ENCODE measurements around the gene SH3RF3.

SH3RF3 gene

DNA sequence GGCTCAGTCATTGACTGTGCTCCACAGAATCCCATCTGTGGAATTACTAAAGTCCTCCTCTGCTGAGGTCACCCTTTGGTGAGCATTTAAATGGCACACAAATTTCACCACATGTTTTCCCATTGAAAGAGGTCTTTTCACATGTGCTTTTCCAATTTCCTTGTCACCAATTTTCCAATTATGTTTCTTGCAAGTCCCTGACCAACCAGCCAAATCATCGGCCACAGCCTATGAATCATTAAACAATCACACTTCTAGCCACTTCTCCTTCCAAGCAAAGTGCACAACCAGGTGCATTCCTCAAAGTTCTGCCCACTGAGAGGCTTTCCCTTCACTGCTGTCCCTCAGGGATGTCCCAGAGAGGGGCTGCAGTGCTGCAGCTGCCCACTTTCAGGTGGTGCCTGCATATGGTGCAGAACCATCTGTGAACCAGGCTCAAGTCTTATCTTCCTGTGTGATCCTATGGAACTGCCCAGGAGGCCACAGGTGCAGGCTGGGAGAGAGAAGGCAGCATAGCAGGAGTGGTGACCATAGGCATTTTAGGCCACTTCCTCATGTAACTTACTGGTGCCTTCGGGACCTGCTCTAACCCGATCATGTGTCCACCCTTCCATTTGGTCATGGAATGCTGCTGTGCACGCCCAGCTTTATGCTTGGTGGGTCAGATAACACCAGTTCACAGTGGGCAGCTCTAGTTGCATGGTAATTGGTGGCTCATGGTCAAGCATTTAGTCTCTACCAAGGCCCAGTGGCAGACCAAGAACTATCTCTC is 331.7 kb downstream of the SH3RF3 start:
- no peak for DNase-seq

DNA sequence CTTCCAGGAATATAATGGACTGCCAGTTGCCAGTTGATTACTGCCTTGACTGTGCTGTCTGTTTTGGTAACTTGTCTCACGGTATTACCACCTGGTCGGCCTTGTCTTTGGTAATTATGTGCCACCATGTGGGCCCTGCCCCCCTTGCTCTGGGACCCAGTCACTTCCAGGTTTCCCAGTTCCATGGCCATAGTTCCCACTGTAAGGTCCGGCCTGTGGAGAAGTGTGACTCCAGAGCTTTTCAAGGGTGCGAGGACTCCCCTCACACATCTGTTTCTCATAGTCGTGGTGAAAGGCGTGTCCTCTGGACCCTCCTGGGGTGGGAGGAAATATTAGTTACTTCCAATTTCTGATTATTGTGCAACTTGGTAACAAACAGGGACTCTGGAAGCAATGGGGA is 334.2 kb downstream of the SH3RF3 start:
- peak; percentile 23 for DNase-seq

DNA sequence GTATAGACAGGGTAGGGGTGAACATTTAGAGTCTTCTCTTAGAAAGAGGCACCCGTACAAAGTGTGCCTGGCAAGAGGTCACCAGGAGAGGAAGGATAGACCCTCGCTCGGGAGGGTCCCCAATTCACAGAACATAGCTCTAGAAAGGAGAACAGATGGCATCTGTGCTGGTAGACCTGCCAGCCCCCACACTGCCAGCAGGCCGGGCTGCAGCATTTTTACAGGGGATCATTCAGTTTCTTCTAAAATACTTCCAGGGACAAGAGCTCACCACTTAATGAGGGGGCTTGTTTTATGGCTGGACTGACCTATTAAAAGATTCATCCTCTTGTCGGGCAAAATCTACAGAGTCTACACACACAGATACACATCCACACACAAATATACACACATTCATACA is 334.9 kb downstream of the SH3RF3 start:
- DNase-seq: peak; percentile 1

DNA sequence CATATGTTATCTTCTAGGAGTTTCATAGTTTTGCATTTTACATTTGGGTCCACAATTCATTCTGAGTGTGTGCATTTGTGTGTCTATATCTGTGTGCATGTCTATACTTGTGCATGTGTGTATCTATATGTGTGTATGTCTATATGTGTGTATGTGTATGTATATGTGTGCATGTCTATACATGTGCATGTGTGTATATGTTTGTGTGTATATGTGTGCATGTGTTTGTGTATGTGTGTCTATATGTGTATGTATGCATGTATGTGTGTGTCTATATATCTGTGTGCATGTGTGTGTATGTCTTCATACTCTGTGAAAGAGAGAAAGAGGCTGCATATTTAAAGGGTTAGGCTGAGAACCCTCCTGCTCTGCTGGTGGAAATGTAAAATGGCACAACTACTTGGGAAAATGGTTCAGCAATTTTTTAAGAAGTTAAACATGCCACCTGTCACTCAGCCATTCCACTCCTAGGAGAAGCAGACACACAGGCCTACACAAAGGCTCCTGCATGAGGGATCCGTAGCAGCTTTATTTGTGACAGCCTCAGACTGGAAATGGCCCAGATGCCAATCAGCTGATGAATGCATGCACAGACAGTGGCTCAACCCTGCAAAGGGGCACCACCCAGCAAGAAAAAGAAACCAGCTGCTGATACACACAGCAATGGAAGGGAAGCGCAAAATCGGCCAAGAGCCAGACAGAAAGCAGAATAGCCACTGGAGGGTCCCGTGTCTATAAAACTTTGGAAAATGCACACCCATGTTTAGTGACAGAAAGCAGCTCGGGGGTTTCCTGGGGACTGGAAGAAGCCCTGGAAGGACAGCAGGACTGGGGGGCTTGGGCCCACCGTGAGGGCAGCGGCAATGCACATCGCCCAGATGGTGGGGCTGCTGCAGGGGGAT is 337.9 kb downstream of the SH3RF3 start:
- DNase-seq: no peak

DNA sequence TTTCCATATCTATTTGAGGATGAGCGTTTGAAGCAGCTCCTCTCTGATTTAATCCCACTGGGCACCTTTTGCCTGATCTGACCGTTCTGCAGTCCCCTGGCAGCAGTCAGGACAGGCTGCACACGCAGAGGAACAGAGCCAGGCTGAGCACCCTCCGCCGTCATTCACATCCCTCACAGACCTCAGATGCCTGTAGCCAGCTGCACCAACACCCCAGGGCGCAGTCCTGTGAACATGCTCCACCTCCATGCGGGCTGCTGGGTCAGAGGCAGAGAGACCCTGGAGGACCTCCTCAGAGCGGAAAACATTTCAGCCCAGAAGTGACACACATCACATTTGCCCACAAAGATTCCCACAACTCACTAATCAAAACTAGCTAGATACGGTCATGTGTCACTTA is 338.7 kb downstream of the SH3RF3 start:
- DNase-seq: no peak

DNA sequence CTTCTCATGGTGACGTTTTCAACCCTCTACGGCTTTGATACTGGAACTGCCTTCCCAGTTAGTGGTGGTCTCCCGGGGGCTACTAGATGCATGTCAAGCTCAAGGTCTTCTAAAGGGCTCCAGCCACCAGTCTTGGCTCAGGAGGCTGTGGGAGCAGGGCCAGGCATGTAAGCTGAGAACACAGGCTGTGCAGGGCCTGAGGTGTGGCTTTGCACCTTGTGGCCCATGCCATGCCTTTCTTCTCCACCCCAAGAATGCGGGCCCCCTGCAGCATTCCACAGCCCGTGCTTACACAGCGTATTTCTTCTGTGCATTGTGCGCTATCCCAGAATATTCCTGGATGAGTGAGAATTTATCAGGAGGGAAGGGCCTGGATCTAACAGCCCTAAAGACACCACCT is 339.9 kb downstream of the SH3RF3 start:
- DNase-seq: no peak

DNA sequence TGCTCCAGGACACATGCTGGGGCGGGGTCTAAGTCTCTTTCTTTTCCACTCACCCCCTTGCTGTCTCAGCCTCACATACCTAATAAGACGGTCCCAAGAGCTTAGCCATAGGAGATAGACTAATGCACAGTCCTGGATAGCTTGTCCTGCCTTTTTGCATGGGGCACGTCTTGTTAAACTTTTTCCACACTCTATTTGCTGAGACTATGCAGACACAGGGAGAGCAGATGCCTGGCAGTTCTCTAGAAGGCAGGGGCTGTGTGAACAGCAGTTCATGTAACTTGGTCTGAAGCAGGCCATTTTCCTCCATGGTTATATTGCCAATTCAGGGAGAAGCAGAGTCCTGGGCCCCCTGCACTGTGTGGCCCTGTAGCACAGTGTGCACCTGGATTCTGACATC is 342.7 kb downstream of the SH3RF3 start:
- DNase-seq: no peak

DNA sequence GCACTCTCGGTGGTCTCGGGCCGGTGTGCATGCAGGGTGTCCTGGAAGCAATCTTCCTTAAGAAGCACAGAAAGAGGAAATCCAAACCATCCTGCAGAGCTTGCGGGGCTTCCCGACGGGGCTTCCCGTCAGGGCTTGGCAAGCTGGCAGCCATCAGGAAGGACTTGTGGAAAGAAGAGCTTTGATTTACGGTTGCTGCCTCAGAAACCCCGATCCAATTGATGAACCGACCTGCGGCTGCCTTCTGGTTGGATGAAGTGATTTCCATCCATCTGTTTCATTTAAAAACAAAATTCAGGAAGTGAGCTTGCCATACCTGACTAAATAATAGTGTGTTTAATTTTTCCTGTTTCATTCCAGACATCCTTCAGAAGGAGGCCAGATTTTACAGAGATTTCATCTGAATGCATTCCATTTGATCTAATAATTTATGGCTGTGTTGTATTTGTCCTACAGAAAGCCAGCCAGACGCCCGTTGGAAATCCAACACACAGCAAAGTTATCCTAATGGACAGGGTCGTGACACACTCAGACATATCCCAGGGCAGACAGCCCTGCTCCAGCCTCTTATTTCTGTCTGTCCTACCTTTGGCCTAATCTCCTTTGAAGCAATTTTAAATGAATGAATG is 343.4 kb downstream of the SH3RF3 start:
- no peak for DNase-seq

DNA sequence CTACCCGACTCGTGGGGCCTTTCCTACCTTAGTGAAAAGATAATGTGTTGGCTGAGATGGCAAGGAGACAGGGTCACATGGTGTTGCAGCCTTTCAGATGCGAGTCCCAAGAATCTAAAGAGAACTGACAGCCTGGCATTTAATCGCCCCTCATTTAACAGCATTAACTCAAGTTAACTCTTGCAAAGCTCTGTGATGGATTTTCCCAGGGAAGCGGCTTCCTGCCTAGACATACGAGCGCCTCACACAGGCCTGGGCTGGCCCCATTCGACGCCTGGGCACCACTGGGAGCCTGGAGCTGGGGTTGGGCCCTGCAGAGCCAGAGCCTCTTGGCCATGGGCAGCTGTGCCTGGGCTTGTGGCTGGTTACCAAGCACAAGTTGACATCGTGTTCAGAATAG is 344.0 kb downstream of the SH3RF3 start:
- DNase-seq: no peak

DNA sequence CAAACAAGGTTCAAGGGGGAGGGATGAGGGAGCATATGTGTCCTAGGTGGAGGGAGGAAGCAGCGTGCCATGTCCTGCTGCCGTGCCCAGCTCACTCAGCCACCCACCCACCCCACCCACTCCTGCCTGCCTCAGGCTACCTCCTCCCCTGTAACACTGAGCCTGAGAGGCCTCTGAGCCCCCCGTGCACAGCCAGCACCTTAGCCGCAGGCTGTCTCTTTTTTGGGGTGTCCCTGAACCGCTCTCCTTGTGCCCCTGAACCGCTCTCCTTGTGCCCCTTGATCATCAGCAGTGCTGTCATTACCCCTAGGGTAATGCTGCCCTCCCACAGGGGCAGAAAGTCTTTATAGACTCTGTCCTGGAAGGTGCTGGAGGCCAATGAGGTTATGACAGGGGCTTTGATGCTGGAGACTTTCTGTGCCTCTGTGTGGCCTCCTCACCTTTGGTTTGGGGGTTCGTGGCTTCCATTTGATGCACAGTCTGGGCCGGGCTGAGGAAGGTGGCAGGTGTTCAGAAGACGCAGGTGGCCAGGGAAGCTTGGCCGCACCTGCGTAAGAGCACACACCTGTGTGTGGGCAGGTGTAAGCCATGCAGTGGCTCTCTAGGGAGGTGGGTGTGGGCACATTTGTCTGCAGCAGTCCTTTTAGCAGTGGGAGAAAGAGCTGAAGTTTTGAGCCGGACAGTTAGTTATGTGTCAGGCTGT is 344.8 kb downstream of the SH3RF3 start:
- DNase-seq: no peak

DNA sequence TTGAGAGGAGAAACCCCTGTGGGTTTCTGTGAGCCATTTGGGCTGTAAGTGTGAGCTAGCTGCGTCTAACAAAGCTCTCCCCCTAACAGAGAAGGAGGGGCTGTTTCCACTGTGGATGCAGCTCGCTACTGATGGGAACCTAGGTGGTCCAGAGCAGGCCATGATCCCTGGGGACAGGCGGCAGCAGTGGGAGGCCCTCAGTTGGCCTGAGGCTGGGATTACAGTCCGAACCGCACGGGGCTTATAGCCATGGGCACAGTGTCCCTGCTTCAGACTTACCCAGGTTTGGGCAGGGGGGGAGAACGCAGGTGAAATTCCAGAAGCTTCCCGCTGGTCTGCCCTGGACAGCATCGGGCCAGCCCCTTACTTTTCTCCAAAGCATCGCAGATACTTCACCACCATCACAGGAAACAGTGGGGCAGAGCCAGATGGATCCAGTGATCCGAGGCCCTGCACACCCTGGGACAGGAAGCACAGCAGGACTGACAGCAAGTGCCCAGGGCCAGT is 345.4 kb downstream of the SH3RF3 start:
- no peak for DNase-seq

DNA sequence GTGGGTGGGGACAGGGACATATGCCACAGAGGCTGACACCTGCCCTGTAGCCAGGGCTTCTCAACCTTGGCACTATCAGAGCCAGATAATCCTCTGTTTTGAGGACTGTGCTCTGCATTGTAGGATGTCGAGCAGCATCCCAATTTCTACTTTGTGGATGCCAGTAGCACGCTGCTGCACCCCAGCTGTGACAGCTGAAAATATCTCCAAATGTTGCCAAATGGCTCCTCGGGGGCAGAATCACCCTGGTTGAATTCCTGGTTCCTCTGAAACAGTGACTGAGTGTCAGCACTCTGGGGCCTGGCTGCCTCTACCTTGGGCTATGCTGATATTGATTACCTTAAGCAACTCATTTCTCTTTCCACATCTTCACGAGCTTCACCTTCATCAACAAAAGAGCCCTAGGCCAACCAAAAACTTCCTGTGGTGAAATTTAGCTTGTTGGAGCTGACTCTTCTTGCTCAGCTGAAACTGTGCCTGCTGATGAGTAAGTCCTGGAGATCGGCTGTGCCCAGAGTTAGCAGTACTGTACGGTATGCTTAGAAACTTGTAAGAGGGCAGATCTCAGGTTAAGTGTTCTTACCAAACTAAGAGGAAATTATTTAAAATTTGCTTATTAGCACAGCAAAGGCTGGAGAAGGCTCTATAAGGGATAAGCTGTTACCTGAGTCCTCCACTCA is 346.7 kb downstream of the SH3RF3 start:
- no peak for DNase-seq

DNA sequence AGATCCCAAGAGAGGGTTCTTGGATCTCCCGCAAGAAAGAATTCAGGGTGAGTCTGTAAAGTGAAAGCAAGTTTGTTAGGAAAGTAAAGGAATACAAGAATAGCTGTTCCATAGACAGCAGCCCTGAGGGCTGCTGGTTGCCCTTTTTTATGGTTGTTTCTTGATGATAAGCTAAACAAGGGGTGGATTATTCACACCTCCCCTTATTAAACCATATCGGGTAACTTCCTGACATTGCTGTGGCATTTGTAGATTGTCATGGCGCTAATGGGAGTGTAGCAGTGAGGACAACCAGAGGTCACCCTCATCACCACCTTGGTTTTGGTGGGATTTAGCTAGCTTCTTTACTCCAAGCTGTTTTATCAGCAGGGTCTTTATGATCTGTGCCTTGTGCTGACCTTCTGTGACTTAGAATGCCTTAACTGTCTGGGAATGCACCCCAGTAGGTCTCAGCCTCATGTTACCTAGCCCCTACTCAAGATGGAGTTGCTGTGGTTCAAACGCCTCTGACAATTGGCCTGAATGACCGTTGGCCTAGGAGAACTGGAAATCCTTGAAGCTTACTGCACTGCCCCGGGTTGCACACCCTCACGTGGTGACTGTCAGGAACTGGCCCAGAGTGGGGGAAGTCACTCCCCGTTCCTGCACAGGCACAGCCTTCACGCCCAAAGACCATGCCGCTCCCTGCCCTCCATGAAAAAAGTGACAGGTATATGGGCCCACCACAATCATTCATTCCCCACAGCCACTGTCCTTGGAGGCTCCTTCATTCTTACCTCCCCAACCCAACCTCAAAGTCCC is 347.8 kb downstream of the SH3RF3 start:
- DNase-seq: no peak

DNA sequence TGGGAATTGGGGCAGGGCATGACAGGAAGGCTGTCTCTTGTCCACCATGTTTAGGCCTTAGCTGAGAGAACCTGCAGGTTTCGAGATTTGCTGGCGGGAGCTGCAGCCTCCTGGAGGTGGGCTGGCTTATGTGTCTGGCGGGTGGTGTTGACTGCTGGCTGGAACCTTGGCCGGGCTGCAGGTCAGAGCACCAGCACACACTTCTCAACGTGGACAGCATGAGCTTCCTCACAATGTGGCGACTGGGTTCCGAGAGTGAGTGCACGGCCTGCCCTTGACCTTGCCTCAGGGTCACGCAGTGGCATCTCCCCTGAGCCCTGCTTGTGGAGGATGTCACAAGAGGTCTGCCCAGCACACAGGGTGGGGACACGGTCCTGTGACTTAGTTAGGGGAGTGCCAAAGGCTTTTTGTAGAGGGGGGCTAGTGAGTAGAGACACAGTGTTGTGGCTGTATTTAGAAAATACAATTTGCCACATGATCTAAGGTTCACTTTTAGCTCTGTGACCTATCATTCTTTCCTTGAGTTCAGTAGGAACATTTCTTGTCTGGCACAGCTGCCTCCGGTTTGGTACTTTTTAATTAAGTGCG is 350.0 kb downstream of the SH3RF3 start:
- no peak for DNase-seq

DNA sequence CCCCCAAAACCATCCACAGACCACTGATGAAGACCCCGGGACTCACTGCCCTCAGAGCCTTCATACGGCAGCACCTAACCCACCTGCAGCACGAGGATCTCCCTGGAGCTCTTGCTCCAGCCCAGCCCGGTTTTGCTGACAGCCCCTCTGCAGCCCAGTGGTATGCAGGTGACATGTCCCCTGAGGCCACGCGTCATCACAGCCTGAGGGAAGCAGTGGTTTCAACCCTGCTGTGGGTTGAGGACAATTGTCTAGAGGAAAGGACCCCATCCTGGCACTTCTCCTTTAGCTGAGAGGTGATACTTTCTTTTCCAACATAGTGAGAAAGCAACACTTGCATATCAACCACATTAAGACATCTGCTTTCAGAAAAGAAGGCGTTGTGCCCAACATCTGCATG is 350.8 kb downstream of the SH3RF3 start:
- DNase-seq: no peak

DNA sequence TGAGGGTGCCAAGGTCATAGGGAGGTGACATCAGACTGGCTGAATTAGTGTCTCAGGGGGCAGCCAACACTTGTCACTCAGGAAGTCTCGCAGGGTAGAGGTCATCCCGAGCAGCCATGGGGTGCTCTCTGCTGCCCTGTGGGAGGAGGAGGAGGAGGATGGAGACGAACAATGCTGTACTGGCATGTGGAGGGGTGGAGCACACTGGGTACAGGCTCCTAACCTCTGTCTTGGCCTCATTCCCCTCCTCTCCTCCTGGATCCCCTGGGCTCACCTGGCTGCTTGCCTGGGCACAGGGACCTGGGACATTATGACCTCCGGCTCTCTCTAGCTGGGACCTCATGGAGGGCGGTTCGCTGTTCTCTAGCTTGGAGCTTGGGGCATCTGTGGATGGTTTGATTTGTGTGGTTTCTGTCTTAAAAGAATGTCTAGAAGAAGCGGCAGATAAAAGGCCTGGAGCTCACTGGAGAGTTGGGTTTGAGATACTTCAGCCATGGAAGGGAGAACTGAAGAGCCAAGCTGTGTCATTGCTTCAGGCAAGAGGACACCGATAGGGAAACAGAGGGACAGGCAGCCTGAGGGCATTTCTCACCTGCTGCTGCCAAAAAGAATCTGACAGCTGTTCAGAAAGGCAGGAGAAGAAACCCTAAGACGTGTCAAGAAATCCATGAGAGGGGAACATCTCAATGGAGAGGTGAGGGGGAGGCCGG is 351.6 kb downstream of the SH3RF3 start:
- DNase-seq: no peak

DNA sequence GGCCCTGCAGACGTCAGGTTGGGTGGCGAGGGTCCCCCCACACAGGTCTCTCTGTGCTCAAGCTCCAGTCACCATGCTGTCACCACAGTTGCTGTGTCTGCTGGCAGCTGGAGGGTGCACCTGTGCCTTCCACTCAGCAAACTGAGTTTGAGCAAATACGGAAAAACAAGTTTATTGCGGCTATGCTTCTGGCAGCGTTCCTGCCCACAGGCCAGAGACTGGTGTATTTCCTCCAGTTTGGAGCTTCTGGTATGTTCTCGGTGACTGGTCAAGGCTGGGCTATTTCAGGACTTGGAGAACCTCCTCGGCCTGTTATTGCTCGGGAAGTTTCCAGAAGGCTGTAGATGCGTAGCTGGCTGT is 352.2 kb downstream of the SH3RF3 start:
- DNase-seq: no peak

DNA sequence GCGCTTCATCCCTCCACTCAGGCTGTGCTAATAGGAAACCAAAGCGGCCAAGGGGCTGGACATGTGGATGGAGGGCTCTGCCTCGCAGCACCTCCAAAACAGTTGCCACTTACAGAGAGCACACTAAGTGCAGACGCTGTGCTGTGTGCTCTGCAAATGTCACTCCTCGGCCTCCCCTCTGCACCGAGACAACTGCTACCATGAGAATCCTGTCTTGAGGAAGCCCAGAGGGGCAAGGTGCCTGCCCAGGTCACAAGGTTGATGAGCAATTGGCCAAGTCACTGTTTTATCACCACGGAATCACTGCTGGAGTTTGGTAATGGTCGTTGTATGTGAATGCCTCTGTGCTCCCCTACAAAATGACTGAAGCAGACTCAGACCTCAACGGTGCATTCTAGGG is 352.6 kb downstream of the SH3RF3 start:
- no peak for DNase-seq

DNA sequence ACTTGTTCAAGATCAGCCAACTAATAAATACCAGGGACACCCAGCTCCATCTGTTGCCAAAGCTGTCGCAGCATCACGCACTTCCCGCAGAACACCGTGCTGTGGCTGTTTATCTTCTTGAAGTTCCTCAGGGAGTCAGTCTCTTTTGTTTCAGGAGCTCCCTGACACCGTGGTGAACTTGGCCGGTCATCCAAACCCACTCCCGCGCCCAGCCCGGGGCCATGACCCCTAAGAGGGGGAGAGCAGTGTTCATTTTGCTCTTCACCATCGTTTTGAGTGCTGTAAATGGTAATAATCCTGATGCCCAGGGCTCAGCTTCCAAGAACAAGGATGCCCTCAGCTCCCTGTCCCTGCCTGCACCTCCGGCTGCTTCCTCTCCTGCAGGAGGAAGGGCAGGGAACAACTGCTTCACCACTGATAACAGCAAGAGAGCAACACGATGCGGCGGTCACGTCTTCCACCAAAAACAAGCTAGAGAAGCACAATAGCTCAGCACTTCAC is 353.4 kb downstream of the SH3RF3 start:
- no peak for DNase-seq
